Measurements from ENCODE around the gene RFNG.

The RFNG gene

GRCh38 chr17:82056729-82057621, 5.4 kb upstream of the RFNG start:
- H3K27me3 Mint-ChIP-seq: no peaks in the 10 kb centered on the region
- no peak overlapping the region for H3K4me3 Mint-ChIP-seq
- no peaks in the 10 kb centered on the region for H3K9me3 Mint-ChIP-seq
- DNase-seq (ENCODE audit: low spot score in 2 of 2) (no peak), ATAC-seq (replicated peaks; ENCODE audit: extremely low read depth, poor library complexity, severe bottlenecking) (no peak)
- H3K4me1 Mint-ChIP-seq: no peaks in the 10 kb centered on the region
- H3K36me3 Mint-ChIP-seq (ENCODE audit: insufficient read depth): peaks cover 13% of the 10 kb centered on the region
- no peak overlapping the region for H3K27ac Mint-ChIP-seq (ENCODE audit: low read depth)

GRCh38 chr17:82055965-82056728, 4.5 kb upstream of the RFNG start:
- Mint-ChIP-seq H3K4me1 (no peaks in the 10 kb centered on the region), H3K4me3 (no peak overlapping the region), H3K27me3 (no peaks in the 10 kb centered on the region), H3K27ac (ENCODE audit: low read depth) (no peak overlapping the region), H3K9me3 (no peaks in the 10 kb centered on the region), H3K36me3 (ENCODE audit: insufficient read depth) (peaks cover 13% of the 10 kb centered on the region)
- DNase-seq (ENCODE audit: low spot score in 2 of 2): no peak
- ATAC-seq (replicated peaks; ENCODE audit: extremely low read depth, poor library complexity, severe bottlenecking): no peak

- H3K36me3 Mint-ChIP-seq (ENCODE audit: insufficient read depth): peaks cover 13% of the 10 kb centered on the region
Observed at GRCh38 chr17:82055023-82055964, 3.7 kb upstream of the RFNG start.

GRCh38 chr17:82054351-82055022, 2.9 kb upstream of the RFNG start:
- ATAC-seq (replicated peaks; ENCODE audit: extremely low read depth, poor library complexity, severe bottlenecking): no peak
- Mint-ChIP-seq H3K9me3 (no peaks in the 10 kb centered on the region), H3K27ac (ENCODE audit: low read depth) (no peak overlapping the region), H3K4me1 (peaks cover 5% of the 10 kb centered on the region), H3K27me3 (no peaks in the 10 kb centered on the region), H3K4me3 (peak overlapping the region; percentile 78), H3K36me3 (ENCODE audit: insufficient read depth) (peaks cover 13% of the 10 kb centered on the region)
- no peak for DNase-seq (ENCODE audit: low spot score in 2 of 2)

More at GRCh38 chr17:82055023-82055964, 3.7 kb upstream of the RFNG start:
- no peaks in the 10 kb centered on the region for H3K9me3 Mint-ChIP-seq
- peaks cover 5% of the 10 kb centered on the region for H3K4me1 Mint-ChIP-seq
- H3K27me3 Mint-ChIP-seq: no peaks in the 10 kb centered on the region
- DNase-seq (ENCODE audit: low spot score in 2 of 2): no peak
- H3K27ac Mint-ChIP-seq (ENCODE audit: low read depth): no peak overlapping the region
- no peak for ATAC-seq (replicated peaks; ENCODE audit: extremely low read depth, poor library complexity, severe bottlenecking)
- no peak overlapping the region for H3K4me3 Mint-ChIP-seq

GRCh38 chr17:82053556-82054263, 2.1 kb upstream of the RFNG start:
- Mint-ChIP-seq H3K4me3 (peak overlapping the region; percentile 78), H3K27ac (ENCODE audit: low read depth) (no peak overlapping the region), H3K4me1 (peaks cover 5% of the 10 kb centered on the region), H3K9me3 (no peaks in the 10 kb centered on the region), H3K27me3 (no peaks in the 10 kb centered on the region), H3K36me3 (ENCODE audit: insufficient read depth) (peaks cover 12% of the 10 kb centered on the region)
- ATAC-seq (replicated peaks; ENCODE audit: extremely low read depth, poor library complexity, severe bottlenecking) (no peak), DNase-seq (ENCODE audit: low spot score in 2 of 2) (no peak)

GRCh38 chr17:82053130-82053529, 1.5 kb upstream of the RFNG start:
- Mint-ChIP-seq H3K36me3 (ENCODE audit: insufficient read depth) (peaks cover 10% of the 10 kb centered on the region), H3K9me3 (no peaks in the 10 kb centered on the region), H3K27ac (ENCODE audit: low read depth) (no peak overlapping the region), H3K4me3 (peak overlapping the region; percentile 78), H3K27me3 (no peaks in the 10 kb centered on the region), H3K4me1 (peaks cover 5% of the 10 kb centered on the region)
- DNase-seq (ENCODE audit: low spot score in 2 of 2) (no peak), ATAC-seq (replicated peaks; ENCODE audit: extremely low read depth, poor library complexity, severe bottlenecking) (no peak)

- no peaks in the 10 kb centered on the region for H3K27me3 Mint-ChIP-seq
- H3K9me3 Mint-ChIP-seq: no peaks in the 10 kb centered on the region
- no peak overlapping the region for H3K27ac Mint-ChIP-seq (ENCODE audit: low read depth)
- peaks cover 8% of the 10 kb centered on the region for H3K36me3 Mint-ChIP-seq (ENCODE audit: insufficient read depth)
- DNase-seq (ENCODE audit: low spot score in 2 of 2) (no peak), ATAC-seq (replicated peaks; ENCODE audit: extremely low read depth, poor library complexity, severe bottlenecking) (no peak)
- peaks cover 5% of the 10 kb centered on the region for H3K4me1 Mint-ChIP-seq
- peak overlapping the region; percentile 78 for H3K4me3 Mint-ChIP-seq
Observed at GRCh38 chr17:82052638-82053059, 1.0 kb upstream of the RFNG start.

GRCh38 chr17:82050761-82051641, 610 bp downstream of the RFNG start:
- Mint-ChIP-seq H3K9me3 (no peaks in the 10 kb centered on the region), H3K4me1 (peaks cover 5% of the 10 kb centered on the region), H3K27ac (ENCODE audit: low read depth) (peak overlapping the region; percentile 51), H3K27me3 (no peaks in the 10 kb centered on the region), H3K4me3 (peak overlapping the region; percentile 86), H3K36me3 (ENCODE audit: insufficient read depth) (peaks cover 5% of the 10 kb centered on the region)
- DNase-seq (ENCODE audit: low spot score in 2 of 2): no peak
- peak; percentile 8 for ATAC-seq (replicated peaks; ENCODE audit: extremely low read depth, poor library complexity, severe bottlenecking)

- Mint-ChIP-seq H3K36me3 (ENCODE audit: insufficient read depth) (peaks cover 3% of the 10 kb centered on the region), H3K27ac (ENCODE audit: low read depth) (peak overlapping the region; percentile 51), H3K4me1 (peaks cover 5% of the 10 kb centered on the region), H3K9me3 (no peaks in the 10 kb centered on the region), H3K27me3 (no peaks in the 10 kb centered on the region), H3K4me3 (peak overlapping the region; percentile 86)
- no peak for DNase-seq (ENCODE audit: low spot score in 2 of 2)
- ATAC-seq (replicated peaks; ENCODE audit: extremely low read depth, poor library complexity, severe bottlenecking): no peak
Observed at GRCh38 chr17:82050152-82050760, 1.4 kb downstream of the RFNG start.

- Mint-ChIP-seq H3K27me3 (no peaks in the 10 kb centered on the region), H3K36me3 (ENCODE audit: insufficient read depth) (peaks cover 3% of the 10 kb centered on the region), H3K9me3 (no peaks in the 10 kb centered on the region), H3K27ac (ENCODE audit: low read depth) (no peak overlapping the region), H3K4me1 (peaks cover 5% of the 10 kb centered on the region), H3K4me3 (no peak overlapping the region)
- ATAC-seq (replicated peaks; ENCODE audit: extremely low read depth, poor library complexity, severe bottlenecking) (no peak), DNase-seq (ENCODE audit: low spot score in 2 of 2) (no peak)
Observed at GRCh38 chr17:82049521-82049971, 2.1 kb downstream of the RFNG start.
